ENCODE results near the gene PTTG1. TPM values are rescaled to one million over a fixed set of nuclear protein-coding genes. Genes with fewer than 3 reads are reported as not detected.

Gene PTTG1
- total and polyA plus RNA-seq, 2 of the 8 experiments (the other 6 are each of a cell fraction or from before 2014, with no cell fraction given), result 240 to 478 TPM

DNA sequence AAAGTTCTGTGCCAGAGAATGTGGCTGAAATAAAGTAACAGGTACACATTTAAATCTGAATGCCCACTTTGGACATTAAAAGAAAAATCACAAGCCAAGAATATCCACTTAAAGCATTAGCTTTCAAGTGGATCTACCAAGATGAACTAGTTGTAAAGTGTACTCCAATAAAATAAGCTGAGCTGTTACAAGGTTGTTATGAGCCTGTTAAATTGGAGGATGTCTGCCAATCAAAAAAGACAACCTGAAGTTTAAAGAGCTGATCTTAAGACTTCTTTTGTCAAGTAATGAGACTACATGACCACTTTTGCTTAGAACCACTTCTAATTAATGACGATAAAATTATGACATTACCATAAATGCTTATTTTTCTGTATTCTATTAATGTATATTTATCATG is 24.2 kb upstream of the PTTG1 start (continued):
- TF ChIP-seq, protein P1, sequence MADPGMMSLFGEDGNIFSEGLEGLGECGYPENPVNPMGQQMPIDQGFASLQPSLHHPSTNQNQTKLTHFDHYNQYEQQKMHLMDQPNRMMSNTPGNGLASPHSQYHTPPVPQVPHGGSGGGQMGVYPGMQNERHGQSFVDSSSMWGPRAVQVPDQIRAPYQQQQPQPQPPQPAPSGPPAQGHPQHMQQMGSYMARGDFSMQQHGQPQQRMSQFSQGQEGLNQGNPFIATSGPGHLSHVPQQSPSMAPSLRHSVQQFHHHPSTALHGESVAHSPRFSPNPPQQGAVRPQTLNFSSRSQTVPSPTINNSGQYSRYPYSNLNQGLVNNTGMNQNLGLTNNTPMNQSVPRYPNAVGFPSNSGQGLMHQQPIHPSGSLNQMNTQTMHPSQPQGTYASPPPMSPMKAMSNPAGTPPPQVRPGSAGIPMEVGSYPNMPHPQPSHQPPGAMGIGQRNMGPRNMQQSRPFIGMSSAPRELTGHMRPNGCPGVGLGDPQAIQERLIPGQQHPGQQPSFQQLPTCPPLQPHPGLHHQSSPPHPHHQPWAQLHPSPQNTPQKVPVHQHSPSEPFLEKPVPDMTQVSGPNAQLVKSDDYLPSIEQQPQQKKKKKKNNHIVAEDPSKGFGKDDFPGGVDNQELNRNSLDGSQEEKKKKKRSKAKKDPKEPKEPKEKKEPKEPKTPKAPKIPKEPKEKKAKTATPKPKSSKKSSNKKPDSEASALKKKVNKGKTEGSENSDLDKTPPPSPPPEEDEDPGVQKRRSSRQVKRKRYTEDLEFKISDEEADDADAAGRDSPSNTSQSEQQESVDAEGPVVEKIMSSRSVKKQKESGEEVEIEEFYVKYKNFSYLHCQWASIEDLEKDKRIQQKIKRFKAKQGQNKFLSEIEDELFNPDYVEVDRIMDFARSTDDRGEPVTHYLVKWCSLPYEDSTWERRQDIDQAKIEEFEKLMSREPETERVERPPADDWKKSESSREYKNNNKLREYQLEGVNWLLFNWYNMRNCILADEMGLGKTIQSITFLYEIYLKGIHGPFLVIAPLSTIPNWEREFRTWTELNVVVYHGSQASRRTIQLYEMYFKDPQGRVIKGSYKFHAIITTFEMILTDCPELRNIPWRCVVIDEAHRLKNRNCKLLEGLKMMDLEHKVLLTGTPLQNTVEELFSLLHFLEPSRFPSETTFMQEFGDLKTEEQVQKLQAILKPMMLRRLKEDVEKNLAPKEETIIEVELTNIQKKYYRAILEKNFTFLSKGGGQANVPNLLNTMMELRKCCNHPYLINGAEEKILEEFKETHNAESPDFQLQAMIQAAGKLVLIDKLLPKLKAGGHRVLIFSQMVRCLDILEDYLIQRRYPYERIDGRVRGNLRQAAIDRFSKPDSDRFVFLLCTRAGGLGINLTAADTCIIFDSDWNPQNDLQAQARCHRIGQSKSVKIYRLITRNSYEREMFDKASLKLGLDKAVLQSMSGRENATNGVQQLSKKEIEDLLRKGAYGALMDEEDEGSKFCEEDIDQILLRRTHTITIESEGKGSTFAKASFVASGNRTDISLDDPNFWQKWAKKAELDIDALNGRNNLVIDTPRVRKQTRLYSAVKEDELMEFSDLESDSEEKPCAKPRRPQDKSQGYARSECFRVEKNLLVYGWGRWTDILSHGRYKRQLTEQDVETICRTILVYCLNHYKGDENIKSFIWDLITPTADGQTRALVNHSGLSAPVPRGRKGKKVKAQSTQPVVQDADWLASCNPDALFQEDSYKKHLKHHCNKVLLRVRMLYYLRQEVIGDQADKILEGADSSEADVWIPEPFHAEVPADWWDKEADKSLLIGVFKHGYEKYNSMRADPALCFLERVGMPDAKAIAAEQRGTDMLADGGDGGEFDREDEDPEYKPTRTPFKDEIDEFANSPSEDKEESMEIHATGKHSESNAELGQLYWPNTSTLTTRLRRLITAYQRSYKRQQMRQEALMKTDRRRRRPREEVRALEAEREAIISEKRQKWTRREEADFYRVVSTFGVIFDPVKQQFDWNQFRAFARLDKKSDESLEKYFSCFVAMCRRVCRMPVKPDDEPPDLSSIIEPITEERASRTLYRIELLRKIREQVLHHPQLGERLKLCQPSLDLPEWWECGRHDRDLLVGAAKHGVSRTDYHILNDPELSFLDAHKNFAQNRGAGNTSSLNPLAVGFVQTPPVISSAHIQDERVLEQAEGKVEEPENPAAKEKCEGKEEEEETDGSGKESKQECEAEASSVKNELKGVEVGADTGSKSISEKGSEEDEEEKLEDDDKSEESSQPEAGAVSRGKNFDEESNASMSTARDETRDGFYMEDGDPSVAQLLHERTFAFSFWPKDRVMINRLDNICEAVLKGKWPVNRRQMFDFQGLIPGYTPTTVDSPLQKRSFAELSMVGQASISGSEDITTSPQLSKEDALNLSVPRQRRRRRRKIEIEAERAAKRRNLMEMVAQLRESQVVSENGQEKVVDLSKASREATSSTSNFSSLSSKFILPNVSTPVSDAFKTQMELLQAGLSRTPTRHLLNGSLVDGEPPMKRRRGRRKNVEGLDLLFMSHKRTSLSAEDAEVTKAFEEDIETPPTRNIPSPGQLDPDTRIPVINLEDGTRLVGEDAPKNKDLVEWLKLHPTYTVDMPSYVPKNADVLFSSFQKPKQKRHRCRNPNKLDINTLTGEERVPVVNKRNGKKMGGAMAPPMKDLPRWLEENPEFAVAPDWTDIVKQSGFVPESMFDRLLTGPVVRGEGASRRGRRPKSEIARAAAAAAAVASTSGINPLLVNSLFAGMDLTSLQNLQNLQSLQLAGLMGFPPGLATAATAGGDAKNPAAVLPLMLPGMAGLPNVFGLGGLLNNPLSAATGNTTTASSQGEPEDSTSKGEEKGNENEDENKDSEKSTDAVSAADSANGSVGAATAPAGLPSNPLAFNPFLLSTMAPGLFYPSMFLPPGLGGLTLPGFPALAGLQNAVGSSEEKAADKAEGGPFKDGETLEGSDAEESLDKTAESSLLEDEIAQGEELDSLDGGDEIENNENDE (IDR thresholded peaks at IDR 0.05; ENCODE audit: insufficient replicate concordance, low read length), result no peak
- TF ChIP-seq, protein P2, sequence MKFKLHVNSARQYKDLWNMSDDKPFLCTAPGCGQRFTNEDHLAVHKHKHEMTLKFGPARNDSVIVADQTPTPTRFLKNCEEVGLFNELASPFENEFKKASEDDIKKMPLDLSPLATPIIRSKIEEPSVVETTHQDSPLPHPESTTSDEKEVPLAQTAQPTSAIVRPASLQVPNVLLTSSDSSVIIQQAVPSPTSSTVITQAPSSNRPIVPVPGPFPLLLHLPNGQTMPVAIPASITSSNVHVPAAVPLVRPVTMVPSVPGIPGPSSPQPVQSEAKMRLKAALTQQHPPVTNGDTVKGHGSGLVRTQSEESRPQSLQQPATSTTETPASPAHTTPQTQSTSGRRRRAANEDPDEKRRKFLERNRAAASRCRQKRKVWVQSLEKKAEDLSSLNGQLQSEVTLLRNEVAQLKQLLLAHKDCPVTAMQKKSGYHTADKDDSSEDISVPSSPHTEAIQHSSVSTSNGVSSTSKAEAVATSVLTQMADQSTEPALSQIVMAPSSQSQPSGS (IDR thresholded peaks at IDR 0.05; ENCODE audit: low read length), result no peak
- TF ChIP-seq SP2 (IDR thresholded peaks at IDR 0.05; ENCODE audit: low read length) (no peak), EP300 (IDR thresholded peaks at IDR 0.05; ENCODE audit: borderline replicate concordance in 1 of 2, low read depth in 2 of 2, low read length in 2 of 2) (no peak), EGR1 (IDR thresholded peaks at IDR 0.05; ENCODE audit: borderline replicate concordance, low read depth, low read length) (no peak)
